Fibroblast of the aortic adventitia (primary cell): ENCODE results near the gene SNTA1. TPM values are rescaled to one million over a fixed set of nuclear protein-coding genes. Genes with fewer than 3 reads are reported as not detected.

Experiments
- DNase-seq: peaks from one replicate; pipeline ENCODE4 v3.0.0-alpha.2; 2010; ENCODE audit warnings: low read depth
- H3K4me3 ChIP-seq: 2 replicates; pipeline ENCODE4 v1.5.1; 2011; ENCODE audit warnings: low read depth, mild to moderate bottlenecking, control low read depth, low read length, moderate library complexity
- total RNA-seq: library from RNA; depleted of rRNA; stranded (reverse); fragments of >200 nt; gene quantifications from 2 replicates; pipeline ENCODE4 v1.2.3, GENCODE V29; 2012; ENCODE audit warnings: low replicate concordance
- TF ChIP-seq, protein P1 (sequence below): IDR thresholded peaks from 2 replicates; pipeline ENCODE4 v1.5.1; 2011; ENCODE audit warnings: mild to moderate bottlenecking, low read length, control low read depth, inconsistent platforms; ENCODE audit not compliant: insufficient read depth

SNTA1 gene
- total RNA-seq, 1 donor: 25.7 TPM

DNA sequence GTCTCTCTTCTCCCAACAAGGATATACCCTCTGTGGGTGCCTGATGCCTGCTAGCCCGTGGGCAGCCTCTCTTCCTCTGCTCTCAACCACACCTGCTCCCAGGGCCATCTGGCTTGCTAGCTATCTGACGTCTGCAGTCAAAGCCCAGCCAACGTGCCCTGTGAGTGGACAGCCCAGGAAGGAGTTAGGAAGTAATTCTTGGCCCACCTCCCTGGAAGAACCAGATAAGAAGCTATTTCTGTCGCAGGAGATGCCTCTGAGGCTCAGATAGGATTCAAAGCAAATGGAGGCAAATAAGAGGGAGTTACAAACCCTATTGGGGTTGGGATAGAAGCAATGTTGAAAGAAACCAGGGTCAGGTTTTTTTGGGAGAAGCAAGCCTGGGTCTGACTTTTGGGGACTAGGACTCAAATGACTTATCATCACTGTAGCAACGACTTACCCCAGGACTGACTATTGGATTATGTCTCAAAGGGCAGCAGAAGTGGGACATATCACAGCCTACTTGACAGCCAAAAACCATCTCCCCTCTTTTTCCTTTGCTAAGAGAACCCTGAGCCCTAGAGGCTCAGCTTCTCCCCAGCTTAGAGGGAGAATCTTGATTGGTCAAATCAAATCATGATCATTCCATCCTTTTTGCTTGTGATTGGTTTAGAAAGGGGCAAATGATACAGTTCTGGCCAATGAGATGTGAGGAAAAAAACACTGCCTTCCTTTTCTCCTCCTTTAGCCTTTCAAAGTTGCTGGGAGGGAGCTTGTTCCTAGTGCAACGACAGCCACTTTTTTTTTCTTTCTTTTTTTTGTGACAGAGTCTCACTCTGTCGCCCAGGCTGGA is 24.2 kb downstream of the SNTA1 start:
- peak; percentile 92 for DNase-seq
- TF ChIP-seq, protein P1, sequence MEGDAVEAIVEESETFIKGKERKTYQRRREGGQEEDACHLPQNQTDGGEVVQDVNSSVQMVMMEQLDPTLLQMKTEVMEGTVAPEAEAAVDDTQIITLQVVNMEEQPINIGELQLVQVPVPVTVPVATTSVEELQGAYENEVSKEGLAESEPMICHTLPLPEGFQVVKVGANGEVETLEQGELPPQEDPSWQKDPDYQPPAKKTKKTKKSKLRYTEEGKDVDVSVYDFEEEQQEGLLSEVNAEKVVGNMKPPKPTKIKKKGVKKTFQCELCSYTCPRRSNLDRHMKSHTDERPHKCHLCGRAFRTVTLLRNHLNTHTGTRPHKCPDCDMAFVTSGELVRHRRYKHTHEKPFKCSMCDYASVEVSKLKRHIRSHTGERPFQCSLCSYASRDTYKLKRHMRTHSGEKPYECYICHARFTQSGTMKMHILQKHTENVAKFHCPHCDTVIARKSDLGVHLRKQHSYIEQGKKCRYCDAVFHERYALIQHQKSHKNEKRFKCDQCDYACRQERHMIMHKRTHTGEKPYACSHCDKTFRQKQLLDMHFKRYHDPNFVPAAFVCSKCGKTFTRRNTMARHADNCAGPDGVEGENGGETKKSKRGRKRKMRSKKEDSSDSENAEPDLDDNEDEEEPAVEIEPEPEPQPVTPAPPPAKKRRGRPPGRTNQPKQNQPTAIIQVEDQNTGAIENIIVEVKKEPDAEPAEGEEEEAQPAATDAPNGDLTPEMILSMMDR: no peak
- no peak overlapping the region for H3K4me3 ChIP-seq

DNA sequence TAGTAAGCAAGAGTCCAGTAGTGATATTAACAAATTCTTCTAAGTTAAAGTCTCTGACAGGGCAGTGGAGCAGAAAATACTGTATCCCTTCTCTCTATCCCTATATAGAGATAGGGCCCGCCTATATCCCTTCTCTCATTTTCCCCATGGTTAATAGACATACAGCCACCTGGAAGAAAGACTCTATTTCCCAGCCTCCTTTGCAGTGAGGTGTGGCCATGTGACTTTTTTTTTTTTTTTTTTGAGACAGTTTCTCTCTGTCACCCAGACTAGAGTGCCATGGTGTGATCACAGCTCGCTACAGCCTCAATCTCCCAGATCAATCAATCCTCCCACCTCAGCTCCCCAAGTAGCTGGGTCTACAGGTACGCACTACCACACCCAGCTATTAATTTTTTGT is 25.5 kb downstream of the SNTA1 start:
- no peak overlapping the region for H3K4me3 ChIP-seq
- TF ChIP-seq, protein P1: no peak
- no peak for DNase-seq

DNA sequence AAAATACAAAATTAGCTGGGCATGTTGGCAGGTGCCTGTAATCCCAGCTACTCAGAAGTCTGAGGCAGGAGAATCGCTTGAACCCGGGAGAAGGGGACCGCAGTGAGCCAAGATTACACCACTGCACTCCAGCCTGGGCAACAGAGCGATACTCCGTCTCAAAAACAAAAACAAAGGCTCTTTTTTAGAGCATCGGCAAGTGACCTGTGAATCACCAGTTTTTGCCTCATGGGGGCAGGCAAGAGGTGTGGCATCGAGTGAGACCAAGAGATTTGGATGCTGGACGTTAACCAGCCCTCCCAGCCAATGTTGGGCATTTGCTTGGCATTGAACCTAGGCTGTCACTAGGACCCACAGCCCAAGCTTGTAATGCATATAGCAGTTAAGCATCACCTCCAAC is 27.6 kb downstream of the SNTA1 start:
- H3K4me3 ChIP-seq: no peak overlapping the region
- TF ChIP-seq, protein P1: peak; percentile 71
- DNase-seq: peak; percentile 62

DNA sequence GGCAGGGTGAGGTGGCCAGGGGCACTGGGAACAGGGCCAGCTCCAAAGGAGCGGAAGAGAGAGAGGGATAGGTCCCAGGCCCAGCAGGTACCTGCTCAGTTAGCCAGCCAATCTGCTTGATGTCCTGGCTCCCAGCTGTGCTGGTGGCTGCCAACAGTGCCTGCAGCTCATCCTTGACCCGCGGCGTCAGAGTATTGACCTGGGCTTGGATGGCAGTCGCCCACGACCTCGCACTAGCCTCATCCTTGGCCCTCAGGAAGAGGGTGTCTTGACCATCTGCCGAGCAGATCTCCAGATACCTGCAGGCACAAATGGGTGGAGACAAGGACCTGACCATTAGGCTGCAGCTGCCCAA is 31.1 kb downstream of the SNTA1 start:
- DNase-seq: no peak
- TF ChIP-seq, protein P1: no peak
- no peak overlapping the region for H3K4me3 ChIP-seq

DNA sequence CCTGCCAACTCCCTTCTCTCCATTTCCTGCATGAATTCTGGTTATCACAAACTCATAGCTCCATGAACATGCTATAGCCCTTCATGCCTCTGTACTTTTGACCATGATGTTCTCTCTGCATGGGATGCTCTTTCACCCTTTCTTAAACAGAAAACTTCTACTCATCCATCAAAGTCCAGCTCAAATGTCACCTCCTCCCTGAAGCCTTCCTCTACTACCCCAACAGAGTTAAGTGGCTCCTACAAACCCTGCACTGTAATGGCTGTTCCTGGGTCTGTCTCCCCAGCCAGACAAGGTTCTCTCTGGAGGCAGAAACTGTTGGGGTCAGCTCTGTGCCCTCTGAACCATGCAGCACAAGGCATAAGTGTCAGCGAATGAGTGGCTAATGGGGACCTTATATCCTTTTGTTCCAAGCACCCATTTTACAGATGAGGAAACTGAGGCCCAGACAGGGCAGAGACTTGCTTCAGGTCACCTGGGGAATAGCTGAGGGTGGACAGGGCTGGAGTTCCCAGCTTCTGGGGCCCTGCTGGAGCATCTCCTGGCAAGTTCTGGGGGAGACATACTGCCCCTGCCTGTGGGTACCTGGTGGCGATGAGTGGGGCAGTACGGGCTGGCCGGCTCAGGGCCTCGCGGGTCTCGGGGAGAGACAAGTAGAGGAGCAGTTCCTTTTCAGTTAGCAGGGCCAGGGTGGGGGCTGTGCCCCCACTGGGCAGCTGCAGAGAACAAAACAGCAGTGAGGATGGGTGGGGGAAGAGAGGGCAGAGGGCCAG is 31.7 kb downstream of the SNTA1 start:
- H3K4me3 ChIP-seq: no peak overlapping the region
- DNase-seq: no peak
- TF ChIP-seq, protein P1: no peak

DNA sequence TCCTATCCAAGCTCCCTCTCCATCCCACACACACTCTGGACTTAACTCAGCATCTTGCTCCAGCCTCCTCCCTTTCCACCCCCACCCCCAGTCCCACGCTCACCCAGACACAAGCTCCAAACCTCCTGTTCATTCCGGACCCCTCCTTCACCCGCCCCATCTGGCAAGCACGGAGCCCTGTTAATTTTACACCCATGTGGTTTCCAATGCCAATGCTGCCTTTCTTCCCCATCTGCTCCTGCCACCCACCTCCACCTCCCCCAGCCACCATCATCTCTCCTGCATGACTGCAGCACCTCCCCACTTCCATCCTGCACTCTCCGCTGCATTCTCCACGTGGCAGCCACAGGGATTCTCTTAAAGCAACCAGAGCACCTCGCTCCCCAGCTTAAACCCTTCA is 32.3 kb downstream of the SNTA1 start:
- no peak for DNase-seq
- TF ChIP-seq, protein P1: no peak

More for the DNA sequence above, 32.3 kb downstream of the SNTA1 start:
- no peak overlapping the region for H3K4me3 ChIP-seq
